NCI-H345 treated with DMSO at 0.1 percent for 48 hours (cell line): Measurements from ENCODE around the gene GREB1.

Experiments
- DNase-seq: peaks from one replicate; lab custom pipeline; 2025; ENCODE audit not compliant: unreplicated experiment; lab: John Stamatoyannopoulos, UW

Gene GREB1

GRCh38 chr2:11508279-11508678 is 25.6 kb upstream of the GREB1 start:
- DNase-seq = no peak

- no peak for DNase-seq
Measured at GRCh38 chr2:11509657-11510360, 24.0 kb upstream of the GREB1 start.

GRCh38 chr2:11512431-11512830 is 21.4 kb upstream of the GREB1 start:
- no peak for DNase-seq

GRCh38 chr2:11513319-11513718 is 20.5 kb upstream of the GREB1 start:
- DNase-seq = no peak

- no peak for DNase-seq
Measured at GRCh38 chr2:11514081-11514730, 19.6 kb upstream of the GREB1 start.

GRCh38 chr2:11514904-11515303 is 18.9 kb upstream of the GREB1 start:
- DNase-seq = no peak

GRCh38 chr2:11515490-11515981 is 18.3 kb upstream of the GREB1 start:
- no peak for DNase-seq

GRCh38 chr2:11516984-11517648 is 16.7 kb upstream of the GREB1 start:
- no peak for DNase-seq

- DNase-seq = no peak
Measured at GRCh38 chr2:11517906-11518305, 15.9 kb upstream of the GREB1 start.

- no peak for DNase-seq
Measured at GRCh38 chr2:11520092-11520693, 13.7 kb upstream of the GREB1 start.

- DNase-seq = no peak
Measured at GRCh38 chr2:11521775-11522174, 12.1 kb upstream of the GREB1 start.

- DNase-seq = no peak
Measured at GRCh38 chr2:11524470-11524869, 9.4 kb upstream of the GREB1 start.

- DNase-seq = no peak
Measured at GRCh38 chr2:11525762-11526161, 8.1 kb upstream of the GREB1 start.

GRCh38 chr2:11527001-11527400 is 6.8 kb upstream of the GREB1 start:
- no peak for DNase-seq

- no peak for DNase-seq
Measured at GRCh38 chr2:11528228-11528627, 5.6 kb upstream of the GREB1 start.

- no peak for DNase-seq
Measured at GRCh38 chr2:11530864-11531465, 2.9 kb upstream of the GREB1 start.

GRCh38 chr2:11532416-11533055 is 1.3 kb upstream of the GREB1 start:
- DNase-seq = no peak

GRCh38 chr2:11534071-11534745 is 363 bp downstream of the GREB1 start:
- DNase-seq = no peak

- no peak for DNase-seq
Measured at GRCh38 chr2:11534746-11535484, 1.1 kb downstream of the GREB1 start.
